Tibial nerve (tissue), 3 donors: ENCODE results near the gene MYH7.

Source experiments
- POLR2A ChIP-seq, 2 donors: fragments of 450-650 bp; IDR thresholded peaks; one replicate each; pipeline ENCODE4 v1.6.1; 2017; ENCODE audit warnings: antibody characterized with exemption in 2 of 2, mild to moderate bottlenecking in 2 of 2, moderate library complexity in 2 of 2
- TF ChIP-seq, protein P1 (sequence below), 5 experiments: fragments of 200-600 bp in 3 of 5; fragments of 450-650 bp in 2 of 5; sonication (generic) in 3 of 5; IDR thresholded peaks; one replicate each; pipeline ENCODE4 v1.5.1; 2016 to 2019; ENCODE audit warnings: antibody characterized with exemption in 5 of 5, mild to moderate bottlenecking in 3 of 5, moderate library complexity in 2 of 5

GRCh38 chr14:23447361-23448350 is 12.2 kb upstream of the MYH7 start:
- TF ChIP-seq, protein P1, sequence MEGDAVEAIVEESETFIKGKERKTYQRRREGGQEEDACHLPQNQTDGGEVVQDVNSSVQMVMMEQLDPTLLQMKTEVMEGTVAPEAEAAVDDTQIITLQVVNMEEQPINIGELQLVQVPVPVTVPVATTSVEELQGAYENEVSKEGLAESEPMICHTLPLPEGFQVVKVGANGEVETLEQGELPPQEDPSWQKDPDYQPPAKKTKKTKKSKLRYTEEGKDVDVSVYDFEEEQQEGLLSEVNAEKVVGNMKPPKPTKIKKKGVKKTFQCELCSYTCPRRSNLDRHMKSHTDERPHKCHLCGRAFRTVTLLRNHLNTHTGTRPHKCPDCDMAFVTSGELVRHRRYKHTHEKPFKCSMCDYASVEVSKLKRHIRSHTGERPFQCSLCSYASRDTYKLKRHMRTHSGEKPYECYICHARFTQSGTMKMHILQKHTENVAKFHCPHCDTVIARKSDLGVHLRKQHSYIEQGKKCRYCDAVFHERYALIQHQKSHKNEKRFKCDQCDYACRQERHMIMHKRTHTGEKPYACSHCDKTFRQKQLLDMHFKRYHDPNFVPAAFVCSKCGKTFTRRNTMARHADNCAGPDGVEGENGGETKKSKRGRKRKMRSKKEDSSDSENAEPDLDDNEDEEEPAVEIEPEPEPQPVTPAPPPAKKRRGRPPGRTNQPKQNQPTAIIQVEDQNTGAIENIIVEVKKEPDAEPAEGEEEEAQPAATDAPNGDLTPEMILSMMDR (IDR thresholded peaks at IDR 0.05): no peak
- no peak for TF ChIP-seq POLR2A (IDR thresholded peaks at IDR 0.05)
